GM06990 (cell line): ENCODE data around the gene RNF113B.

Experiments used
- DNase-seq: peaks from one replicate; pipeline ENCODE4 v3.0.0-alpha.2; 2011; ENCODE audit not compliant: insufficient read length; ENCODE audit errors: extremely low read depth
- H3K27me3 ChIP-seq: replicated peaks from 2 replicates; pipeline ENCODE4 v1.6.0; 2011; ENCODE audit warnings: low read length; ENCODE audit not compliant: control insufficient read depth, insufficient read depth
- H3K36me3 ChIP-seq: 2 replicates; pipeline ENCODE4 v1.5.1; 2011; ENCODE audit warnings: low read length; ENCODE audit not compliant: control insufficient read depth, insufficient read depth
- H3K4me3 ChIP-seq: replicated peaks from 2 replicates; pipeline ENCODE4 v1.5.1; 2011; ENCODE audit warnings: low read depth, mild to moderate bottlenecking, control low read depth, low read length
- CTCF ChIP-seq: IDR thresholded peaks from 2 replicates; pipeline ENCODE4 v1.5.1; 2011; ENCODE audit warnings: low read length, control low read depth, mild to moderate bottlenecking, inconsistent platforms; ENCODE audit not compliant: insufficient read depth, poor library complexity, severe bottlenecking

RNF113B gene

GRCh38 chr13:98176777-98177608 lies at the start of gene RNF113B:
RNF113B (minus strand) TSS chr13:98177269; CDS start chr13:98177236, 33 bp downstream.
- Histone ChIP-seq H3K27me3 (no peaks in the 10 kb centered on the region), H3K36me3 (no peaks in the 10 kb centered on the region), H3K4me3 (no peak within 1 kb of the TSS)
- no peak for DNase-seq
- TF ChIP-seq CTCF: no peak

- no peak overlapping the region for H3K4me3 ChIP-seq
- H3K27me3 ChIP-seq: no peaks in the 10 kb centered on the region
- no peaks in the 10 kb centered on the region for H3K36me3 ChIP-seq
- no peak for TF ChIP-seq CTCF
- no peak for DNase-seq
Measured at GRCh38 chr13:98226496-98226895, 49.4 kb upstream of the RNF113B start.

GRCh38 chr13:98225036-98225940 lies 48.2 kb upstream of the RNF113B start:
- H3K4me3 ChIP-seq: no peak overlapping the region
- H3K27me3 ChIP-seq: no peaks in the 10 kb centered on the region
- no peak for DNase-seq
- no peaks in the 10 kb centered on the region for H3K36me3 ChIP-seq
- TF ChIP-seq CTCF: no peak

- no peaks in the 10 kb centered on the region for H3K27me3 ChIP-seq
- DNase-seq: no peak
- H3K4me3 ChIP-seq: no peak overlapping the region
- no peaks in the 10 kb centered on the region for H3K36me3 ChIP-seq
- TF ChIP-seq CTCF: no peak
Measured at GRCh38 chr13:98224557-98224956, 47.5 kb upstream of the RNF113B start.

- Histone ChIP-seq H3K36me3 (no peaks in the 10 kb centered on the region), H3K27me3 (no peaks in the 10 kb centered on the region), H3K4me3 (no peak overlapping the region)
- no peak for TF ChIP-seq CTCF
- DNase-seq: no peak
Measured at GRCh38 chr13:98223741-98224140, 46.7 kb upstream of the RNF113B start.
